Measurements from ENCODE around the gene GZMM. TPM values are rescaled to one million over a fixed set of nuclear protein-coding genes. Genes with fewer than 3 reads are reported as not detected.

The GZMM gene
- polyA plus RNA-seq, 4 donors: 0.17 to 0.43 (median 0.29) TPM

DNA sequence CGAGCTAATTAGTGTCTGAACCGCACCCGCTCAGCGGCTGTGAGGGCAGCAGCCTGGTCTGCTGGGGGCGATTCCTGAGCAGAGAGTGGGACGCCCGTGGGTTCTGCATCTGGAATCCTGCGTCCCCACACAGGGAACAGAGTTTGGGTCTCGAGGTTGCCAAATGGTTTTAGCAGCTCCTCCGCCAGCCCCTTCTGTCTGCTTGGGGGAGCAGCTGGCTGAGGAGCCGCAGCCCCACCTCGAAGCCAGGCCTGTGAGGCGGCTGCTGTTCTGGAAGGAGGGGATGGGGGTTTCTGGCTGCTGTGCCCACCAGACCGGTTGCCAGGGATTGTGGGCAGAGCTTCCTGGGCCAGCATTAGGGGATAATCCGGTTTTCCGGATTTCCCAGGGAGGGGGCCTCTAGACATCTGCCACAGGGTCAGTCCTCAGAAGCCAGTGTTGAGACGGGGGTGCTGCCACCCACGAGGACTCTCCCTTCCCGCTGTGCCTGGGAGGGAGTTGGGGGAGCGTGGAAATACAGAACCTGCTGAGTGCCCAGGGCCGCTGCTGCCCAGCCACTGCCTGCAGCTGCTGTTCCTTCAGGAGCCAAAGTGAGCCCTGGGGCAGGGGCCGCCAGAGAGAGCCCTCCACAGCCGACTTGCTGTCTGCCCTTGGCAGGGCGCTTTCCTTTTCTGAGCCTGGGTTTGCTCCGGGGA lies 10.3 kb upstream of the GZMM start:
- no peak for DNase-seq (ENCODE audit: low read depth in 4 of 4, low spot score in 3 of 4)

DNA sequence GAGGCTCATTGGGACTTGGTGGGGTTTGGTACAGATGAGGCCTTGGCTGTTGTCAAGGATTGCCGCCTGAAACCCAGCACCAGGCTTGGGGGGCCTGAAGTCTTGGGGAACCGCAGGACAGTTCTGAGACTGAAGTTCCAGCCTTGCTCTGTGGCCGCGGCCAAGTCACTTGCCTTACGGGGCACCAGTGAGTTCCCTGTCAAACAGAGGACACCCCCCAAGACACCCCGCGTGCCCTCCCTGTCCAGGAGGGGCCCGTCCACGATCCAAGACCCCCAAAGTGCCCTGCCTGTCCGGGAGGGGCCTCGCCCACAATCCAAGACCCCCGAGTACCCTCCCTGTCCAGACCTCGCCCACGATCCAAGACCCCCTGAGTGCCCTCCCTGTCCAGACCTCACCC lies 9.8 kb upstream of the GZMM start:
- DNase-seq (ENCODE audit: low read depth in 4 of 4, low spot score in 3 of 4): no peak

DNA sequence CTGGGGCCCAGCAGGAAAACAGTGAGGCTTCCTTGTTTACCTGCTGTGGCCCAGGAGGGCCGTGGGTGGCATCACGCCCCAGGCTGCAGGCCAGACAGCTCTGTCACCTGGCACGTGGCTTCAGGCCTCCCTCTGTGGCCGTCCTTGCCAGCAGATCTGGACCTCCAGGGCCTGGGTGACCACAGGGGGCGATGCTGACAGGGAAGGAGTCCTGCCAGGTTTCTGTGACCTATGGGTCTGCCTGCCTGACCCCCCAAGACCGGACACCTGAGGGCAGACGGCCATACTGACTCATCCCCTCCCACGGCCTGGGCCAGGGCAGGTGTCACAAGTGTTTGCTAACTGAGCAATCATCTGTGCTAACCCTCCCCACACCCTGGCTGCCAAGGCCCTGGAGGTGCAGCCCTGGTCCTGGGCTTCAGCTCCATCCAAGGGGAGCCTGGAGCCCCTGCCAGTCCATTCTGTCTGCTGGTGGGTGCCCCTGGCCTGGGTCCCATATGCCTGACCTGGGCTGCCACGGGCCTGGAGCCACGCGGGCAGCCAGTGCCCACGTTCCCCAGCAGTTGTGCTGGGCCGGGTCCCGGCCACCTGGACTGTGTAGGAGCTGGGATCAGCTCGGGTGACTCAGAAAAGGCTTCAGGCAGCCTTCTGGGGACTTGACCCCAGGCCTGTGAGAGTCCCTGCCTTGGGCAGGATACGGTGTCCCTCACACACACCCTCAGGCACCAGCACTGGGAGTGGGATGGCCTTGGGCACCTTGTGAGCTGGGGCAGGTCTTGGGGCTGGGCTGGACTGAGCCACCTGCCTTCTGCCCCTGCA lies 8.6 kb upstream of the GZMM start:
- no peak for DNase-seq (ENCODE audit: low read depth in 4 of 4, low spot score in 3 of 4)

DNA sequence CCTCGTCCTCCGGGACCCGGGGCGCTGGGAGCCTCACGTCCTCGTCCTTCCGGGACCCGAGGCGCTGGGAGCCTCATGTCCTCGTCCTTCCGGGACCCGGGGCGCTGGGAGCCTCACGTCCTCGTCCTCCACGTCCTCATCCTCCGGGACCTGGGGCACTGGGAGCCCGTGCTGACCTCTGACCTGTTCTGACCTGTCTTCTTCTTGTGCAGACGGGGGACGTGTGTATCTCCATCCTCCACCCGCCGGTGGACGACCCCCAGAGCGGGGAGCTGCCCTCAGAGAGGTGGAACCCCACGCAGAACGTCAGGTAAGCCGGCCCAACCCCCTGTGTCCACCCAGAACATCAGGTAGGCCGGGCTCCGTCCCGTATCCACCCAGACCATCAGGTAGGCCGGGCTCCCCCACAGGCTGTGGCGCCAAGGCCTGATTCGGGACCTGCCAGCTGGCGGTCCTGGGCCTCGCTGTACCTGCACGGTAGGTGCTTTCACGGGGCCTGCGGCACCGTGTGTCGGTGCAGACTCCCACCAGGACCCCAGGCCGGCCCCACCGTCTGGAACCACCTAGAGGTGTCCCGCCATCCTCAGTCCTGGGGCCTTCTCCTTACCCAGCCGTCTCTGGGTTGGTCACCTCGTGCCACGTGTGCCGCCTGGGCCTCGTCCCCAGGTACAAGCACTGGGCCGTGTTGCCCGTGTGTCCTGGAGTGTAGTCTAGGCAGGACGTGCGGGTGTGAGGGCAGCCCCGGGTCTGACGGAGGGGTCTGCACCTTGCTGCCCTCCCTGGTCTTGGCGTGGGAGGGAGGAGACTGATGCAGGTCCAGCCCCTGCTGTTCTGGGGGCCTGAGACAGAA lies 7.6 kb upstream of the GZMM start:
- DNase-seq (ENCODE audit: low read depth in 4 of 4, low spot score in 3 of 4): no peak

GRCh38 chr19:536881-537404 lies 6.9 kb upstream of the GZMM start:
- DNase-seq (ENCODE audit: low read depth in 4 of 4, low spot score in 3 of 4): no peak

DNA sequence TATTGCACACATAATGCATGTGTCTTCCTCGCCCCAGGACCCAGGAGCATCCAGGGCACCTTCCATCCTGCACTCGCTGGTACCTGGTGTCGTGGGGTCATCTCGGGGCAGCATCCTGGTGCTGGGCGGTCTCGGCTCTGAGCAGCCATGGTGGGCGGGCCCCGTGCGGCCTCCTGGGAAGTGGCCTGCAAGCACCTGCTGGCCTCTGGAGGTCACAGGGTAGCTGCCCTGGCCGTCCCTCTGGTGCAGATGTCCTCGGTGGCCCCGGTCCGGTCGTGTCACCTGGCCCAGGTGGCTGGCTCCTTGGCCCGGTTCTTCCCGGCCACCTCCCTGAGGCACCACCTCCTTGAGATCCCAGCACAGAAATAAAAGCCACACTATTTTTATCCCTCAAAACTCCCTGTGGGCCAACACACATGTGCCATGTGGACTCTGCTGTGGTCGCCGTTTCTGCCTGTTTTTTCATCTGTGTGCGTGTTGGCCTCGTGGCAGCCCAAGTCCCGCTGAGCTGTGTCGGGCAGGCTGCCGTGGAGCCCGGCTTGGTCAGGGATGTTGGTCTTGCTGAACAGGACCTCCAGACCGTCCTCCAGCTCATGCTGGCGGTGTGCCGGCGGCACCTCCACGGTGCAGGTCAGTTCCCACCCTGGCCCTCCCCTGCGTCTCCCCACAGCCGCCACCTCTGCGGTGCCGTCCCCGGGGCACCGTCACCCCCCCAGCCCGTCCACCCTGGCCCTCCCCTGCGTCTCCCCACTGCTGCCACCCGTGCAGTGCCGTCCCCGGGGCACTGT lies 5.0 kb upstream of the GZMM start:
- DNase-seq (ENCODE audit: low read depth in 4 of 4, low spot score in 3 of 4): no peak

GRCh38 chr19:539429-540030 lies 4.3 kb upstream of the GZMM start:
- no peak for DNase-seq (ENCODE audit: low read depth in 4 of 4, low spot score in 3 of 4)

GRCh38 chr19:540867-541637 lies 2.8 kb upstream of the GZMM start:
- DNase-seq (ENCODE audit: low read depth in 4 of 4, low spot score in 3 of 4): no peak

GRCh38 chr19:541699-542098 lies 2.2 kb upstream of the GZMM start:
- no peak for DNase-seq (ENCODE audit: low read depth in 4 of 4, low spot score in 3 of 4)

- no peak for DNase-seq (ENCODE audit: low read depth in 4 of 4, low spot score in 3 of 4)
Measured at GRCh38 chr19:542173-542866, 1.5 kb upstream of the GZMM start.

DNA sequence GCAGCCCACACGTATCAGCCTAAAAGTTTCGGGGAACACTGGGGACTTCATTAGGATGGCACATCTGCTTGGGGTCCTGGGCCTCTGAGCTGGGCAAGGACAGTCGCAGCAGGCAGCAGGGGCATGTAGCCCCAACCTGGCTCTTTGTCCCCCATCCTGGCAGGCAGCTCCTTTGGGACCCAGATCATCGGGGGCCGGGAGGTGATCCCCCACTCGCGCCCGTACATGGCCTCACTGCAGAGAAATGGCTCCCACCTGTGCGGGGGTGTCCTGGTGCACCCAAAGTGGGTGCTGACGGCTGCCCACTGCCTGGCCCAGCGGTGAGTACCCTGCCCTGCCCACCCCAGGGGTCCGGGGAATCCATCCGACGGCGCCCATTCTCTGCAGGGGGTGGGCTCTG lies 3.3 kb downstream of the GZMM start:
- DNase-seq (ENCODE audit: low read depth in 4 of 4, low spot score in 3 of 4): no peak

GRCh38 chr19:547836-548720 lies 4.2 kb downstream of the GZMM start:
- DNase-seq (ENCODE audit: low read depth in 4 of 4, low spot score in 3 of 4): no peak

DNA sequence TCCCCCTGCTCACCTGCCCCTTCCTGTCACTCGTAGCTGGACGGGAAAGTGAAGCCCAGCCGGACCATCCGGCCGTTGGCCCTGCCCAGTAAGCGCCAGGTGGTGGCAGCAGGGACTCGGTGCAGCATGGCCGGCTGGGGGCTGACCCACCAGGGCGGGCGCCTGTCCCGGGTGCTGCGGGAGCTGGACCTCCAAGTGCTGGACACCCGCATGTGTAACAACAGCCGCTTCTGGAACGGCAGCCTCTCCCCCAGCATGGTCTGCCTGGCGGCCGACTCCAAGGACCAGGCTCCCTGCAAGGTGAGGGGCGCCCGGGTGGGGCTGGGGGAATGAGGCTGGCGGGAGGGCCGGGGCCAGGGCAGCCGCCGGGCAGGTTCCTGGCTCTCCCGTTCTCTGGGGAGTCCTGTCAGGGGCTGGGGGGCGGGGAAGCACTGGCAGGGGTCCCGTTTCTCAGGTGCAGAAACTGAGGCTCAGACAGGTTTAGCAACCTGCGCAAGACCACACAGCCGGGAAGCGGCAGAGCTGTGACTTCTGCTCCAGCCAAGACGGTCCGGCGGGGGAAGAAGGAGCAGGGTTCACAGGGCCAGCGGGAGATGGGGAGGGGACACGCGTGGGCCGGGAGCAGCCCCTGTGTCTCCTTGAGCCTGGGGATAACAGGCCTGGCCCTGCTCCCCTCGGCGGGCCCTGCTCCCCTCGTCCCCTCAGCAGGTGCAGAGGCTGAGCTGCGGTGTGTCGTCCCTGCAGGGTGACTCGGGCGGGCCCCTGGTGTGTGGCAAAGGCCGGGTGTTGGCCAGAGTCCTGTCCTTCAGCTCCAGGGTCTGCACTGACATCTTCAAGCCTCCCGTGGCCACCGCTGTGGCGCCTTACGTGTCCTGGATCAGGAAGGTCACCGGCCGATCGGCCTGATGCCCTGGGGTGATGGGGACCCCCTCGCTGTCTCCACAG lies 5.3 kb downstream of the GZMM start:
- DNase-seq (ENCODE audit: low read depth in 4 of 4, low spot score in 3 of 4): no peak

DNA sequence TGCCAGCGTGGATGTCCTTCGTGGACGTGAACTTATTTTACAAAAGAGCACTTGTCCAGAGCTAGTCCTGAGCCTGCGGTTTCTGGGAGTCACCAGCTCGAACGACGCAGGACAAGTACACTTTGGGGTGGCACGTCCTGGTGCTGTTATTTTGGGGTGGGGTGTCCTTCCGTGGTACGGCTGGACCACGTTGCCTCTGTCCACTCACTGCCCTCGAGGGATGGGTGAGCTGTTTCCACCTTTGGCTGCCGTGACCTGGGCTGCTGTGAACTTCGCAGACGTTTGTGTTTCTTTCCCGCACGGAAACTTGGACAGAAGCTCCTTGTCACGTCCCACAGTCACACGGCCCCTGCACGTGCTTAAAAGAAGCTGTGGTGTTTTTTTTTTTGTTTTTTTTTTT lies 11.0 kb downstream of the GZMM start:
- no peak for DNase-seq (ENCODE audit: low read depth in 4 of 4, low spot score in 3 of 4)

DNA sequence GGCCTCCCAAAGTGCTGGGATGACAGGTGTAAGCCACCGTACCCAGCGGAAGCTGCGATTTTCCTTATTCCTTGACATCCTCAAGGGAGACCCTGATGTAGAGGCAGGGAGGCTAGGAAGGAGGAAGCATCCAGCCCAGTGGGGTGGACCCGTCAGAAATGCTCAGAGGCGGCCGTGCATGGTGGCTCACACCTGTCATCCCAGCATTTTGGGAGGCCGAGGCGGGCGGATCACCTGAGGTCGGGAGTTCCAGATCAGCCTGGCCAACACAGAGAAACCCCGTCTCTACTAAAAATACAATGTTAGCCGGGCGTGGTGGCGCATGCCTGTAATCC lies 11.6 kb downstream of the GZMM start:
- no peak for DNase-seq (ENCODE audit: low read depth in 4 of 4, low spot score in 3 of 4)

GRCh38 chr19:556611-557382 lies 12.9 kb downstream of the GZMM start:
- no peak for DNase-seq (ENCODE audit: low read depth in 4 of 4, low spot score in 3 of 4)

Data from right renal pelvis (tissue), 4 donors.